HG02852 (cell line): ENCODE data around the gene PNPLA7.

ENCODE experiments used
- ATAC-seq: cut with Tn5 transposase; IDR thresholded peaks from one replicate; pipeline ENCODE4 v1.9.1; 2021; ENCODE audit warnings: mild to moderate bottlenecking, moderate library complexity; ENCODE audit not compliant: unreplicated experiment

PNPLA7 gene

GRCh38 chr9:137497921-137498719 is 52.1 kb downstream of the PNPLA7 start:
- ATAC-seq = no peak

- ATAC-seq = no peak
Measured at GRCh38 chr9:137496601-137497375, 53.4 kb downstream of the PNPLA7 start.

GRCh38 chr9:137494550-137495351 is 55.5 kb downstream of the PNPLA7 start:
- no peak for ATAC-seq

- ATAC-seq = no peak
Measured at GRCh38 chr9:137494104-137494544, 56.1 kb downstream of the PNPLA7 start.

DNA sequence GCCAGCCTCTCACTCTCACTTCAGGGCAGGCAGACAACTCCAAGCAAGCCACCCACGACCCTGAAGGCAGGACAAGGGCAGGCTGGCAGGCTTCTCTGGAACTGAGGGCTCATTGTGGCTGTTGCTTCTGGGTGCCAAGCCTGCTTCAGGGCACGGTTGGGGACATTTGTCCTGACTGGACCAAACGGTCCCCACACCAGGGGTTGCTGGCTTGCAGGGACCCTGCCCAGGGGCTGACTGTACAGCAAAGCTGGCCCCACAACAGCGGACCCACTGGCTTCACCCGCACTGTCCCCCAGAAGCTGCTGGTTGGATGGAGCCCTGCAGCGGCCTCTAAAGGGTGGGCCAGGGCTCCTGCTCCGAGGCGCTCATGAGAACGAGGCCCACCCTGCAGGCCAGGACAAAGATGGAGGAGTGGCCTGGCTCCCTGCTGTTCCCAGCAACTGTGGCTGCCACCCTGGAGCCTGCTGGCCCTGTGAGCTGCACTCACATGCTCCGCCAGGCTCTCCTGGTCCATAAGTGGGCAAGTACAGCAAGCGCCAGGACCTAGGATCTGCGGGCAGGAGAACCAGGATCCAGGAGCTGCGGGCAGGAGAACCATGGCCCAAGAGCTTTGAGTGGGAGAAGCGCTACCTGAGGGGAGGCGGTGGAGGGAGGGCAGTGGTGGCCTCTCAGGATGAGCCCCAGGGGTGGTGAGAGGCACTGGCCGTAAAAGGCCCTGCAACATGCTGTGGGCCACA is 56.7 kb downstream of the PNPLA7 start:
- no peak for ATAC-seq

GRCh38 chr9:137492464-137493363 is 57.5 kb downstream of the PNPLA7 start:
- ATAC-seq = no peak

DNA sequence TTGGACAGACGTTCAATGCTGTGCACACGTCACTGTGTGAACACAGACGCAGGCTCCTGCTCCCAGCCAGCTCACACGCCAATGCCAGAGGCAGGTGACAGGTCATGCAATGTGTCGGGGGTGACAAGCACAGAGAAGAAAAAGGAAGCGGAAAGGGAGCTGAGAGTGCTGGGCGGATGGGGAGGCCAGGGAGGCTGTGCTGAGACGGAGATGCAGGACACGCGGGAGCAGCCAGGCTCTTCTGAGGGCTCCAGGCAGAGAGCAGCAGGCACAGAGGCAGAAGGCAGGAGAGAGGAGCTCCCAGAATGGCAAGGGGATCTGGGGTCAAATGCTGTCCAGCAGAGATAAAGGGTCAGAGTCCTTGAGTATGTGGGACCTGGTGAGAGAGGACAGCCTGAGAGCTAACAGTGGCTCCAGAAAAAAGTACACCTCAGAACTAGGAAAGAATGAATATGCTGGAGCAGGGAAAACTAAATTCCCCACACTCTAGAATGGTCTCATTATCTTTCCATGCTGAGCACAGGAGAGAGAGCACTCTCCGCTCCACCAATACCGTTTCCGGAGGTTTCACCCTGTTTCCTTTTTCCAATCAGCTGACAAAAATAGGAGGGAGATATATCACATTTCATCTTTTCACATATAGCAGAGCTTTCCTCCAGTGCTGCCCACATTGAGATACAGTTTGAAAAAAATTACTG is 58.3 kb downstream of the PNPLA7 start:
- ATAC-seq = no peak

- ATAC-seq = no peak
Measured at GRCh38 chr9:137490532-137491186, 59.5 kb downstream of the PNPLA7 start.

- ATAC-seq = no peak
Measured at GRCh38 chr9:137488906-137489305, 61.3 kb downstream of the PNPLA7 start.

- no peak for ATAC-seq
Measured at GRCh38 chr9:137488327-137488653, 61.9 kb downstream of the PNPLA7 start.

DNA sequence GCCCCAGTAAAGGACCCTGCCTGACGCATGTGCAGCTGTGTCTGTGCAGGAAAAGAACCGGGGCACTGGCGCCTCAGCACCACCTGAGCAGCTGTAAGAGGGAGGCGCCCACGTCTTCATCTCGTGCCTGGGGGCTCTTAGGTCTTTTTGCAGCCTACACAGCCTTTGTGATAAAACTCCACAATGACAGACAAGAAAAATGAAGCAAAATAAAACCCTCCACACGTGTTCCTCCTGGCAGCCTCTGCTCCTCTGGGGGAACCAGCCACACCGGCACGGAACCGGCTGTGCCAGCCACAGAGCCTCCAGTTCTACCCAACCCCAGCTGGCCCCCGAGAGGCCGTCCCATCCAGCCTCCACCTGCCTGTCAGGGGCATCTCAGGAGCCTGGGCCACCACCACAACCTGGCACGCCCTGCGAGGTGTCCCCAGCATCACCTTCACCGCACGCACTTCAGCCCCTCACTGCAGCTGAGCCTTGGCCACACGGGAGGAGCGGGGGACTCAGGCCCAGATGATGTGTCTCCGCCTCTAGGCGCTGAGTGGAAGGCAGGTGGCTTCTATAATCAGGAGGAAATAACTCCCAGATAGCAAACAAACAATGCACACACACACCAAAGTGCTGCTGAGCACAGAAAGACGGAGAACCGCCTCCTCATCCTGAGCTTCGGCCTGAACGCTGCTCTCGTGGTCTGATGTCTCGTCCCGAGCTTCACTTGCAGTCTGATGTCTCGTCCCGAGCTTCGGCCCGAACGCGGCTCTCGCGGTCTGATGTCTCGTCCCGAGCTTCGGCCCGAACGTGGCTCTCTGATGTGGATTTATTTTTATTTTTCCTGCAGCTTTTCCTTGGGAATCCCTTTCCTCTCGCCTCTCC is 62.5 kb downstream of the PNPLA7 start:
- no peak for ATAC-seq

DNA sequence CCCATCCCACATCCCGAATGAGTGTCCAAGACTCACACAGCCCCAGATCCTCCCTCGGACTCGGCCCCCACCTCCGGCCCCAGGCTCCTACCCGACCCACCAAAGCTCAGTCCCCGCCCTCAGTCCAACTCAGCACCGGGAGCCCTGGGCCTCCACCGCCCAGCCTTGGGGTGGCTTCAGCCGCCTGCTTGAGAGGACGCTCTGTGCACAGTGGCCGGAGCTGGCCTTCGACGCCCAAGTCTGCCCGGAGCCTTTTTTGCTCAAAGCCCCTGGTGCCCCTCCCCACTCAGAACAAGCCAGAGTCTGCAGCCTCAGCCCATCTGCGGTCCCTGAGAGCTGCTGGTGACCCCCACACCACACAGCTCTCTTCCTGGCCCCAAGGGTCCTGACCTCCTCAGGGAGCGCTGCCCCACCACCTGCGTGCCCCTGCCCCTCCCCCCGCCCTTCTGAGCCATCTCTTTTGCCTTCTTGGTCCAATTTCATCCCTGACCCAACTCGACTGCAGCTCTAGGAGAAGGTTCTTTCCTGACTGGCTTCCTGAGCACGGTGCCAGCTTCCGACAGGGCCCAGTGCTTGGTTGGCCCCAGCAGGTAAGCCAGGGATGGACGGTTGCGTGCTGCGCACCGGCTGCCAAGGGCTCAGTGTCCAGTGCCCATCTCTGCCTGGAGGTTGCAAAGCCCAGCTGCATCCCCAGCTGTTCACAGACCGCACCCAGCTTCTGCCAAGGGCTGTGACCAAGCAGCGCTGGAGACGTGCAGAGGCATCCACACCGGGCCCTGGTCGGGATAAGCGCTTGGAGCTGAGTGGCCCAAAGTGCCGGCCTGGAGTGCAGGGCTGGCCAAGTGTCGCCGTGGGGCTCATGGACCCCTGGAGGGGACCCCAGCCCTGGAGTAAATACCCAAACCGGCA is 63.4 kb downstream of the PNPLA7 start:
- no peak for ATAC-seq

DNA sequence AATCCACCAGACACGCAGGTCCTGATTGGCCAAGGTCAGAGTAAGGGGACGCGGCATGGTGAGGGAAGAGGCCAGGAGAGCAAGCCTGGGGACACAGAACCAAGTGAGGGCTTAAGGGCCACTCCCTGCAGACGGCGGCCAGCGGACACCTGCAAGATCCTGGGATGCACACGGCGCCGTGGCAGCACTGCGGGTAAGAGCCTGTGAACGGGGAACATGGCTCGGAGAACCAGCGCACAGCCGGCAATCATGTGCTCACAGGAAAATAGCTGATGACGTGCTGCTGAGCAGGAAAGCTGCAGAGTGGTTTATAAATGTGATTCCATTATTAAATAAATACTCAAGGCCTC is 64.1 kb downstream of the PNPLA7 start:
- no peak for ATAC-seq

GRCh38 chr9:137485343-137486140 is 64.7 kb downstream of the PNPLA7 start:
- no peak for ATAC-seq

GRCh38 chr9:137484551-137485315 is 65.5 kb downstream of the PNPLA7 start:
- no peak for ATAC-seq
